Tibial nerve (tissue), 4 donors: Measurements from ENCODE around the gene CLCA1. TPM values are rescaled to one million over a fixed set of nuclear protein-coding genes. Genes with fewer than 3 reads are reported as not detected.

ENCODE experiments used
- DNase-seq, 2 donors: peaks; one replicate each; pipeline ENCODE4 v3.0.0-alpha.2; 2019; ENCODE audit warnings: low spot score in 2 of 2
- H3K27ac ChIP-seq, 4 donors: fragments of 200-600 bp; sonication (generic) in 3 of 4; one replicate each; pipeline ENCODE4 v1.5.1; 2017 to 2019; ENCODE audit warnings: mild to moderate bottlenecking in 1 of 4
- H3K27me3 ChIP-seq, 2 donors: fragments of 200-600 bp; sonication (generic) in 1 of 2; one replicate each; pipeline versions ENCODE4 v1.5.1 to v1.6.0; 2017 to 2019
- H3K36me3 ChIP-seq, 3 donors: fragments of 200-600 bp; sonication (generic); one replicate each; pipeline ENCODE4 v1.5.1; 2018 to 2019
- H3K4me1 ChIP-seq, 4 donors: fragments of 200-600 bp; sonication (generic) in 3 of 4; one replicate each; pipeline ENCODE4 v1.5.1; 2017 to 2019
- H3K4me3 ChIP-seq, 4 donors: fragments of 200-600 bp; sonication (generic) in 3 of 4; one replicate each; pipeline ENCODE4 v1.5.1; 2017 to 2019; ENCODE audit warnings: mild to moderate bottlenecking in 1 of 4, moderate library complexity in 1 of 4
- H3K9me3 ChIP-seq, 4 donors: fragments of 200-600 bp; sonication (generic) in 3 of 4; one replicate each; pipeline ENCODE4 v1.5.1; 2017 to 2019
- CTCF ChIP-seq, 5 experiments: fragments of 200-600 bp in 3 of 5; fragments of 450-650 bp in 2 of 5; sonication (generic) in 3 of 5; IDR thresholded peaks; one replicate each; pipeline ENCODE4 v1.5.1; 2016 to 2019; ENCODE audit warnings: antibody characterized with exemption in 5 of 5, mild to moderate bottlenecking in 3 of 5, moderate library complexity in 2 of 5
- EP300 ChIP-seq, 2 donors: sonication (generic); formaldehyde crosslinking; IDR thresholded peaks; one replicate each; pipeline ENCODE4 v1.6.1; 2017; ENCODE audit warnings: antibody characterized with exemption in 2 of 2, mild to moderate bottlenecking in 1 of 2
- POLR2A ChIP-seq, 2 donors: fragments of 450-650 bp; IDR thresholded peaks; one replicate each; pipeline ENCODE4 v1.6.1; 2017; ENCODE audit warnings: antibody characterized with exemption in 2 of 2, mild to moderate bottlenecking in 2 of 2, moderate library complexity in 2 of 2
- WGBS, 2 donors: methylation state at CpG; one replicate each; pipeline ENCODE4 v1.1.5; 2018; 5-methylcytosine and 5-hydroxymethylcytosine counted together
- total RNA-seq, 4 donors: library from RNA; depleted of rRNA; stranded (reverse); fragments of >200 nt; gene quantifications; one replicate each; pipeline ENCODE4 v1.1.0, GENCODE V29; 2016

The CLCA1 gene
- total RNA-seq, 4 donors from 2014 or later, result not detected

- 95 to 98% methylated on average over 20 to 32 of the region's 32 CpGs for WGBS, 2 donors
Measured at GRCh38 chr1:86523670-86524354, 55.1 kb downstream of the CLCA1 start.

GRCh38 chr1:86527306-86527705 lies 58.6 kb downstream of the CLCA1 start:
- no peak for TF ChIP-seq CTCF (IDR thresholded peaks at IDR 0.05)
- TF ChIP-seq EP300 (IDR thresholded peaks at IDR 0.05), result no peak
- no peak for TF ChIP-seq POLR2A (IDR thresholded peaks at IDR 0.05)
- Histone ChIP-seq H3K4me1 (no peaks in the 10 kb centered on the region), H3K27ac (no peak overlapping the region), H3K27me3 (no peaks in the 10 kb centered on the region), H3K9me3 (peaks cover 0 to 13% (median 0%) of the 10 kb centered on the region in 4 donors), H3K36me3 (no peaks in the 10 kb centered on the region), H3K4me3 (no peak overlapping the region)
- DNase-seq, result no peak
- WGBS, 2 donors, result 59 to 80% methylated on average over 4 of the region's 4 CpGs

More at GRCh38 chr1:86523670-86524354, 55.1 kb downstream of the CLCA1 start:
- Histone ChIP-seq H3K27ac (no peak overlapping the region), H3K36me3 (no peaks in the 10 kb centered on the region), H3K4me3 (no peak overlapping the region), H3K9me3 (peaks cover 0 to 13% (median 0%) of the 10 kb centered on the region in 4 donors), H3K4me1 (no peaks in the 10 kb centered on the region), H3K27me3 (no peaks in the 10 kb centered on the region)
- no peak for DNase-seq
- TF ChIP-seq EP300 (IDR thresholded peaks at IDR 0.05) (no peak), POLR2A (IDR thresholded peaks at IDR 0.05) (no peak), CTCF (IDR thresholded peaks at IDR 0.05) (no peak)

- TF ChIP-seq EP300 (IDR thresholded peaks at IDR 0.05), result no peak
- no peak for TF ChIP-seq POLR2A (IDR thresholded peaks at IDR 0.05)
- TF ChIP-seq CTCF (IDR thresholded peaks at IDR 0.05), result no peak
- H3K4me1 ChIP-seq, result no peaks in the 10 kb centered on the region
- 79 to 88% methylated on average over 3 of the region's 3 CpGs for WGBS, 2 donors
- H3K27ac ChIP-seq, result no peak overlapping the region
- H3K4me3 ChIP-seq, result no peak overlapping the region
- no peak for DNase-seq
- no peaks in the 10 kb centered on the region for H3K9me3 ChIP-seq
- no peaks in the 10 kb centered on the region for H3K36me3 ChIP-seq
- no peaks in the 10 kb centered on the region for H3K27me3 ChIP-seq
Measured at GRCh38 chr1:86530211-86530845, 61.6 kb downstream of the CLCA1 start.

GRCh38 chr1:86537928-86538695 lies 69.4 kb downstream of the CLCA1 start:
- 61 to 66% methylated on average over 4 of the region's 4 CpGs for WGBS, 2 donors
- H3K4me3 ChIP-seq, result no peak overlapping the region
- no peak overlapping the region for H3K27ac ChIP-seq
- no peaks in the 10 kb centered on the region for H3K4me1 ChIP-seq
- H3K27me3 ChIP-seq, result no peaks in the 10 kb centered on the region
- no peaks in the 10 kb centered on the region for H3K9me3 ChIP-seq
- TF ChIP-seq CTCF (IDR thresholded peaks at IDR 0.05) (no peak), POLR2A (IDR thresholded peaks at IDR 0.05) (no peak), EP300 (IDR thresholded peaks at IDR 0.05) (no peak)
- H3K36me3 ChIP-seq, result no peaks in the 10 kb centered on the region
- DNase-seq, result no peak

- Histone ChIP-seq H3K9me3 (no peaks in the 10 kb centered on the region), H3K4me3 (no peak overlapping the region), H3K27me3 (no peaks in the 10 kb centered on the region), H3K36me3 (no peaks in the 10 kb centered on the region), H3K4me1 (no peaks in the 10 kb centered on the region), H3K27ac (no peak overlapping the region)
- WGBS, 2 donors, result 75 to 85% methylated on average over 5 of the region's 5 CpGs
- TF ChIP-seq EP300 (IDR thresholded peaks at IDR 0.05) (no peak), POLR2A (IDR thresholded peaks at IDR 0.05) (no peak), CTCF (IDR thresholded peaks at IDR 0.05) (no peak)
- no peak for DNase-seq
Measured at GRCh38 chr1:86538775-86539174, 70.0 kb downstream of the CLCA1 start.
